HCEC 1CT (cell line): ENCODE measurements around the gene PAIP2.
A peak's percentile ranks its signal among the peaks of the same experiment; 100 is the strongest.
"Not testable (repeated sequence)": the region's sequence is repeated elsewhere in the genome, so short reads cannot be mapped to it uniquely, and the experiment has no call there.

Experiments
- DNase-seq: peaks from one replicate; pipeline ENCODE4 v3.0.0-alpha.2; 2017

The PAIP2 gene

GRCh38 chr5:139341689-139342422, at the start of gene PAIP2:
Gene PAIP2 (plus strand): TSS chr5:139341854. CDS start chr5:139363785, 21,931 bp downstream.
- peak; percentile 98 for DNase-seq

GRCh38 chr5:139293202-139293506, 48.5 kb upstream of the PAIP2 start:
- no peak for DNase-seq

GRCh38 chr5:139293507-139294373, 47.9 kb upstream of the PAIP2 start, which contains the start of gene MATR3:
Gene MATR3 (plus strand): TSS chr5:139293740. CDS start chr5:139307416, 13,676 bp downstream.
- DNase-seq: peak; percentile 97

GRCh38 chr5:139294374-139295165, 47.1 kb upstream of the PAIP2 start:
- DNase-seq: peak; percentile 75

GRCh38 chr5:139295346-139296057, 46.2 kb upstream of the PAIP2 start:
- no peak for DNase-seq

- DNase-seq: no peak
Observed at GRCh38 chr5:139296198-139296597, 45.5 kb upstream of the PAIP2 start.

GRCh38 chr5:139296862-139297326, 44.8 kb upstream of the PAIP2 start:
- DNase-seq: no peak

- DNase-seq: no peak
Observed at GRCh38 chr5:139297439-139298133, 44.1 kb upstream of the PAIP2 start.

- DNase-seq: no peak
Observed at GRCh38 chr5:139298242-139298641, 43.4 kb upstream of the PAIP2 start.

GRCh38 chr5:139299486-139299885, 42.2 kb upstream of the PAIP2 start:
- DNase-seq: no peak

- no peak for DNase-seq
Observed at GRCh38 chr5:139301808-139302499, 39.7 kb upstream of the PAIP2 start.

GRCh38 chr5:139304391-139305324, 37.0 kb upstream of the PAIP2 start:
- DNase-seq: no peak

GRCh38 chr5:139306197-139306596, 35.5 kb upstream of the PAIP2 start:
- no peak for DNase-seq

GRCh38 chr5:139306628-139307379, 34.9 kb upstream of the PAIP2 start:
- DNase-seq: peak; percentile 20

GRCh38 chr5:139308797-139309196, 32.9 kb upstream of the PAIP2 start:
- no peak for DNase-seq

- DNase-seq: not testable (repeated sequence)
Observed at GRCh38 chr5:139310715-139311186, 30.9 kb upstream of the PAIP2 start.

- DNase-seq: no peak
Observed at GRCh38 chr5:139312075-139312474, 29.6 kb upstream of the PAIP2 start.

- no peak for DNase-seq
Observed at GRCh38 chr5:139314276-139314675, 27.4 kb upstream of the PAIP2 start.

GRCh38 chr5:139315056-139315615, 26.5 kb upstream of the PAIP2 start:
- DNase-seq: no peak
